Activated effector memory CD4-positive, alpha-beta T cell treated with anti-CD3 and anti-CD28 coated beads, Interleukin-2, amount 50 U/mL, for 16 hours (primary cell): ENCODE results near the gene ZNF324.
"Not testable (repeated sequence)": the region's sequence is repeated elsewhere in the genome, so short reads cannot be mapped to it uniquely, and the experiment has no call there.

Experiments
- DNase-seq: peaks from one replicate; pipeline ENCODE4 v3.0.0-alpha.2; 2020

ZNF324 gene

DNA sequence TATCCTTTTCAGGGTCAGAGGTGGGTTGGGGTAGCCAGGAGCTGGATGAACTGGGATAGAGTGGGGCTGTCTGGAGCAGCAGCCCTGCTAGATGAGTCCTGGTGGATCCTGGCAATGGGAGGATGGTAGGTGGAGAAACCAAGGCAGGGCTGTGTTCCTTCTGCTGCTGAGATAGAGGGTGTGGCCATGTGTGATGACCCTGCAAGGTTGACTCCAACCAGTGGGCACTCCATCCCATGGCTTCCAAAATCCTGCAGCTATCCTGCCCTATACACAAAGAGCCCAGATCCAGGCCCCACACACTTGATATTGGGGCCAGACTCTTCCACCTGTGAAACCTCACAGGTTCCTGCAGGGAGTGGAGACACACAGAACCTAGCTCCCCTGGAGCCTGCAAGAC is 6.9 kb downstream of the ZNF324 start:
- no peak for DNase-seq

DNA sequence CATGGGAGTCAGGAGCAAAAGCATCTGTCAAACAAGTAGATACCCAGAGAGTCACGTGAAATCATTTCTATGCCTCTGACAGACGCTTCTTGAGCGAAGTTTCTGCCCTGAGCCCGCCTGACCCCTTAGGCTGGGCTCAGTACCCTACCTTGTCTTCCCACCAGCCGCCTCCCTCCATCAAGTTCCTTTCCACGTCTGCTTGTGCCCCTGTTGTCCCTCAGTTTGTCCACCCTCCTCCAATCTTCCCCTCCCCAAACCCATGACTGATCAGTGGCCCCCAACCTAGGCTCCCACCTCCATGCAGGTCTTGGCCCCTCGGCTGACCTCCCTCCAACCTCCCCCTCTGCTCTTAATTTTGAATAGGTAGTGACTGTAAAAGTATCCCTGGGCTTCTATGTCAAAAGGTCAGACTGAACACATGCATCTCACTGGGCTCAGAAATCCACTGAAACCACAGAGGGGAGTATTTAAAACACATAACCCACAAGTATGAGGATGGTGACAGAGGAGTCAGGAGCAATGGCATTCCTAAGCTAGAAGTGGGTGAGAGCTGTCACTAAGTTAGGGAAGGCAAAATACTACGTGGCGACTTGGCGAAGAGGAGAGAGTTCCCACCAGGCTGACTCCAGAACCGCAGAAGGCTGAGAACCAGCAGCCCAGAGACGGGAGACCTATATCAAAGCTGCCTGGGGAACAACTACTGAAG is 7.6 kb downstream of the ZNF324 start:
- DNase-seq = no peak

DNA sequence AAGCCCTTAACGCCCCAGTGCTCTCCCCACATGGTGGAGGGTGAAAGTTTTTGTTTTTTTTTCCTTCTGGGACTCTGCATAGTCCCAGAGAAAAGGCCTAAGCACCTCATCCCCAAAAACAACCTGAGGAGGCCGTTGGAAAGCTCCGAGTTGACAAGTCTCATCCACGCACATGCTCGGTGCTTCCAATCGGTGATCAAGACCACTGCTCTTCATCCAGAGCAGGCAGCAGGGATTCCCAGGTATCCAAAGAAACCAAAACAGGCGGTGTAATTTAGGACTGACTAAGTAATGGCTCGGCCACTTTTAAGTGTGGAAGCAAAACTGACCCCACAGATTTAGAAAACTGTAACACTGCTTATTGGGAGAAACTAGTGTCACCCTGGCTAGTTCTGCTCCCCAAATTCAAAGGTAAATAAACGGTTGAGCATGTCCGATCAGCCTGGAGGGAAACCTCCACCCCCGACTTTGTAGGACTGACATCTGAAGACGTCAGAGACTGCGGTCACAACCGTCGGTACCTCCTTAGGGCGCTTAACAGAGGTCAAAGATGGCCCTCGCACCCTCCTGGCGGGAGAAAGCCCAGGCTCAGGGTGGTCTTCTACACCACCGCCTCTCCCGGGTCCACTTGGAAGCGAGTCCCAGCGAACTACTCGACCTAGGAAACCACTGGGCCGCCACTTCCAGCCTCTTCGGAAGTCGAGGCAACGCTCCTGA is 8.3 kb downstream of the ZNF324 start:
- DNase-seq = no peak

DNA sequence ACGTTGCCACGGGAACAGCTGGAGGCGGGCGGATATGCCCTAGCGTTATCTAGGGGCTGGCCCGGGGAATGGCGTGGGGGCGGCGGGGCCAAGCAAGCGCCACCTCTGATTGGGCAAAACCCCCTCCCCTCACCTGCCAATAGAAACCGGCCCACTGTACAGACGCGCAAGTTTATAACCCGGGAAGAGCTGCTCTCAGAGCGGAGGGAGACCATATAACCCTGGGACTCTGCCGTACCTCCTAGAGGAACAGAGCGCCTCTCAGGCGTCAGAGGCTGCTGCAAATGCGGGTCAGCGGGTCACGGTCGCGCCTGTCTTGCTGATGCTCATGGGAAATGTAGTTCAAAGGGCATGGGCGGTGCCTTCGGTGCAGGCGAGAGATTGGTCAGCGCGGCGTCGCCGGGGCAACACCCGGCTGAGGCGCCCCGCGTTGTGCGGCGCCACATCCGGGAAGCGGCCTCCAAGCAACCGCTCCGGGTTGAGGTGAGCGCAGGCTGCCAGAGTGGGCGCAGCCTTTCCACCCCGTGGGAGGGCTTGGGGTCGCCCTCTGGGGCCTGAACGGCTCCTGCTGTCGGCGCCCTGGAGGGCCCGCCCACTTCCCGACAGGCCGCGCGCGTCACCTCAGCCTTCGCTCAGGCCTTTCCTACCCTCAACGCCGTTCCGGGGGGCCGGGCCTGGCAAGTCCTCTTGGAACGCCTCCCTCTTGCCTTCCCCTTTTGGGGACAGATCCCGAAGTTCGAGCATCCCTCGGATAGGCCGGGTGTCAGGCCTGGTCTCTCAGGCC is 9.0 kb downstream of the ZNF324 start, which contains the start of gene ZNF446:
TSS of gene ZNF446 (plus strand) at position 639 of the 784 bp plus-strand sequence. CDS start 867 bp downstream, outside the sequence.
- DNase-seq = peak; percentile 98

DNA sequence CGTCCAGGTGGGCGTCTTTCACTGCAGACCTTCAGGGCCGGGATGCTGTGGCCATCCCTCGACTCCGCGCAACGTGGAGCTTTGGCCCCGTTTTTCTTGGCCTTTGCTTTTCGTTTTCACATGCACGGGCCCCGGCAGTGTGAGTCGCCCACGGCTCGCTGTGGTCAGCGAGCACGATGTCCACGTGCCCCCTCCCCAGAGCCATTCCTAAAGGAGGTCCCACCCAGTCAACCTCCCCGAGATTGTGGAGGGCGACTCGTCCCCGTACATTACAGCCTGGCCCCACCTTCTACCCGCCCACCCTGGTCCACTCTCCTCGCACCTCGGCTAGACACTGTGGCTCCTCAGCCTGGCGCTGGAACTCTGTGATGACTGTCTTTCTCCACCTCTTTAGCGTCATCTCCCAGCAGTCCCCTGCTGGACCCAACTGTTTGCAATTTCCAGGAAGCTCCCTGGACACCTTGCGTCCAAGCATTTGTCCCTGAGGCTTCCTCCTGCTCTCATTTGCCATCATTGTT is 9.7 kb downstream of the ZNF324 start:
- no peak for DNase-seq

DNA sequence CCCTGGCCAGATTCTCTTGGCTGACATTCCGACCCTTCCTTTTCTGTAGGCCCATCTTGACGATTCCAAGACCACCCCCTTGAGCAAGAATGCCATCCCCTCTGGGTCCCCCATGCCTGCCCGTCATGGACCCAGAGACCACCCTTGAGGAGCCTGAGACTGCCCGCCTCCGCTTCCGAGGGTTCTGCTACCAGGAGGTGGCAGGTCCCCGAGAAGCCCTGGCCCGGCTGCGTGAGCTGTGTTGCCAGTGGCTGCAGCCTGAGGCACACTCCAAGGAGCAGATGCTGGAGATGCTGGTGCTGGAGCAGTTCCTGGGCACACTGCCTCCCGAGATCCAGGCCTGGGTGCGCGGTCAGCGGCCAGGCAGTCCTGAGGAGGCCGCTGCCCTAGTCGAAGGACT is 10.2 kb downstream of the ZNF324 start:
- DNase-seq = no peak

DNA sequence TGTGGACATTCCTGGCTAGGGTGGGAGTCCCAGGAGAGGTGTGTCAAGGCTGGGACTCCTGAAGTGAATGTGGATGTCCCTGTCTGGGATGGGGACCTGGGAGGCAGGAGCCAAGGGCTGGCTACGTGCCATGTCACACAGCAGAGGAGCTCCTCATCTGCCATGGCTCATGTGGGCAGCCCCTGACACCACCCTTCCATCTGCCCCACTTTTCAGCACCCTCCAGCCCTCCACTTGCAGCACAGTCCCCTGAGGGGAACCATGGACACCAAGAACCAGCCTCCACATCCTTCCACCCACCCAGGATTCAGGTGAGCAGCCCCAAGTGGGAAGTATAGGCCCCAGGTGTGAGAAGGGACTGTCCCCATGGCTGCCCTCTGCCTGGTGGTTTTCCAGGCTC is 11.0 kb downstream of the ZNF324 start:
- no peak for DNase-seq

DNA sequence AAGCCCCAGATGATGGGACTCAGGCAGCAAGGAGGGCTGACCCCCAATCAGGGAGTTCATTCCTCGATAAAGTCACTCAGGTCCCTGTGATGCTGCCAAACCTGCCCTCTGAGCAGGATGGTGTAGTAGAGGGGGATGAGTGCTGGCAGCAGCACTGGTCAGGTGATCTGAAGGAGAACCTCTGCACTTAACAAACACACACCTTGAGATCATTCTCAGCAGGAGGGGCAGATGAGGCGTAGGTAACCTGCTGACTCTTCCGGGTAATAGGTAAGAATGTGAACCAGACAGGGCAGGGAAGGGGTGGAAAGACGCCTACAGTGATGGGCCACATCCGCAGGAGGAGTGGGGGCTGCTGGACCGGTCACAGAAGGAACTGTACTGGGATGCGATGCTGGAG is 12.4 kb downstream of the ZNF324 start:
- DNase-seq = no peak

DNA sequence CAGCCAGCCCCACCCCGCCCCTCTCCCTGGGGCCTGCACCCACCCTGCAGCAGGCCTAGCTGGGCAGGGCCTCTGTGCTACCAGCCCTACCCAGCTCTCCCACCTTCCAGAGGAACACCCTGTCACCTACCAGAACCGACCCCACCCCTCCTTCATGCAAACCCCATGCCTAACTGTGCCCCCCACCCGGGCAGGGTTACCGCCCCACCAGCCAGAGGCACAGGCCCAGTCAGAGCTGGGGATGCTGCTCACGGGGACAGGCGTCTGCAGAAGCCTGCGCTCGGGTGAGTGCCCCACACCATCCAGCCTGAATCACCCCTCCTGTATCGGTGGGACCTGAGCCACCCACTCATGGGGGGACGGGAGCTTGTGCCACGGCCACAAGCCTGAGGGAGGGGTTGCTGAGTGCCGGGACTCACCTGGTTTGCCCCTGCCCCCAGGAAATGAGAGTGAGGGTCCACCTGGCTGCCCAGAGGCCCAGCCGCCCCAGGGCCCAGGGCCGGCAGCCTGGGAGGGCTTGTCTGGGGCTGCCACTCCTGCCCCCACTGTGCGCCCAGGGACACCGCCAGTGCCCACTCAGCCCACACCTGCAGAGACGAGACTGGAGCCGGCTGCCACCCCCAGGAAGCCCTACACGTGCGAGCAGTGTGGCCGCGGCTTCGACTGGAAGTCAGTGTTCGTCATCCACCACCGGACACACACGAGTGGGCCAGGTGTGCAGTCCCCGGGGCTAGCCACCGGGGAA is 13.0 kb downstream of the ZNF324 start:
- DNase-seq = no peak

DNA sequence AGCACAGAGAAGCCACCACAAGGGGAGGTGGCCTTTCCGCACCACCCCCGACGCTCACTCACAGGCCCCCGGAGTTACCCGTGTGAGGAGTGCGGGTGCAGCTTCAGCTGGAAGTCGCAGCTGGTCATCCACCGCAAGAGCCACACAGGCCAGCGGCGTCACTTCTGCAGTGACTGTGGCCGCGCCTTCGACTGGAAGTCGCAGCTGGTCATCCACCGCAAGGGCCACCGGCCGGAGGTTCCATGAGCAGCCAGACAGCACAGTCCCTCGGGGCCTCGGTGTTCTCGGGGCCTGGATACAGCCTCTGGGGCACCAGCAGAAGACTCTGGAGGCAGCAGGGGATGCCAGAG is 13.6 kb downstream of the ZNF324 start:
- DNase-seq = no peak

DNA sequence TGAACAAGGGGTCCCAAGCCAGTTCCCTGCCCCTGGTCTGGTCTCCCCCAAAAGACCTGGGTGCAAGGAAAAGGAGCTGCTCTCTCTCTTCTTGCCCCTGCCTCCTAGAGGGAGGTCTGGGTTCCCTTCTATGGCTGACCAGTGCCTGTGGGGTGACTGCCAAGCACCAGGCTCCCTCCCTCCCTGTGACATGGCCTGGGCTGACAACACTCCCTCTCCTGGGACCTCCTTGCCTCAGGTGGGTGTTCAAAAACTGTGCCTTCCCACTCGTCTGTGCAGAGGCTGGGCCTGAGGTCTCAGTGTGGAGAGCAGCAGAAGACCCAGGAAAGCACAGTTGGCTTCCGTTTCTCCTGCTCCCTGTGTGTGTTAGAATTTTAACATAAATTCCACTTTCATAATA is 14.0 kb downstream of the ZNF324 start:
- no peak for DNase-seq

DNA sequence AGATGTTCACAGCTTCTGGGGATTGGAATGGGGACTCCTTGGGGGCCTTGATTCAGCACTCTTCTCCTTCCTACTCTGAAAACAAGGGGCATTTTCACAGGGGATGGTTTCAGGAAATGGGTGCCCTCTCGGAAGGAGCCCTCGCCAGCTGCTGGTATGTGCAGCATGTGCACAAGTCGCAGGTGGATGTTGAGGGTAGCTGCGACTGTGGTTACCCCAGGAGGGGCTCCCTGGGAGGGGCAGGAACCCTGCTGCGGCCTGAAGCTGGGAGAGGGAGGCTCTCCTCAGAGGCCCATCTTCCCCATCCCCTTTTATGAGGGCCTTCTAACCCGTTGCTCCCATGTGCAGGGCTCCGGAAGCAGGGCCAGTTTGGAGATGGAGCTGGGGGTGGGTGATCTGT is 15.5 kb downstream of the ZNF324 start:
- DNase-seq = no peak

DNA sequence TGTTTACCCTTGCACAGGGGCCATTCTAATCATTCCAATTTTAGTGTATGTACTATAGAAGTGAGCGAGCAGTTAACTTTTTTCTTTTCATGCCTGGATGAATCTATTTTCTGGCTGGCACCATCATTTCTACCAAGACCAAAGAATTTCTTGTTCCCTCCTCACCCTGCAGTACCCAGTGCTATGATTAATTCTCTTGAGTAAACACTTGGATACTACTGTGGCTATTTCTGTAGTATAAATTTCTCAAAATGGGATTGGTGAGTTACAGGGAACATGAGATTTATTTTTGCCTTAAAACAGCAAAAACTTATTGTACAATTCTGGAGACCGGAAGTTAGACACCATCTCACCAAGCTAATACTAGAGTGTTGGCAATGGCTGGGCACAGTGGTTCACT is 16.9 kb downstream of the ZNF324 start:
- DNase-seq = no peak

DNA sequence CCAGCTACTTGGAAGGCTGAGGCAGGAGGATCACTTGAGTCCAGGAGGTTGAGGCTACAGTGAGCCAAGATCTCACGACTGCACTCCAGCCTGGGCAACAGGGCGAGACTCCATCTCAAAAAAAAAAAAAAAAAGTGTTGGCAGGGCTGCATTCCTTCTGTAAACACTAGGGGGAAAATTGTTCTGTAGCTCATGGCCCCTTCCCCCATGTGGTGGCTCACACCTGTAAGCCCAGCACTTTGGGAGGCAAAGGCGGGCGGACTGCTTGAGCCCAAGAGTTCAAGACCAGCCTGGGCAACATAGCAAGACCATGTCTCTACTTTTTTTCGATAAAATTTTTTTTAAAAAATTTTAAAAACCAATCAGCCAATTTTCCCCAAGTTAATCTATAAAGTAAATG is 17.5 kb downstream of the ZNF324 start:
- not testable (repeated sequence) for DNase-seq

DNA sequence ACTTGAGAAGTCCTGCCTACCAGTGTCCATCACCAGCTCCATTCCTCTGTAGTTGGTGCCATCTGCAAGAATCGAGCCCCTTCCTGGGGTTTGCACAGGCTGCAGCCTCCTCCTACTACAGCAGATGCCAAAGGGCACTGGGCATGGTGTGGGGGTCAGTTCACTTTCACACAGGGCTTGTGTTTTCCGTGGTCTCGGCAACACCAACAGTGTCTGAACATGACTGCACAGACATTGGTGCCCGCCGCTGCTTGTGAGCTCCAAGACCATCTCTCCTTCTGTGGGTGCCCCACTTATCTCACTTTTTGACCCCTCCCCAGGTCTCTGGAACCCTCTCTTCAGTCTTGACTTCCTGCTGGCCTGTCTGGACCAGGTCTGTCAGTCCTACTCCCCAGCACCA is 24.5 kb downstream of the ZNF324 start:
- no peak for DNase-seq

DNA sequence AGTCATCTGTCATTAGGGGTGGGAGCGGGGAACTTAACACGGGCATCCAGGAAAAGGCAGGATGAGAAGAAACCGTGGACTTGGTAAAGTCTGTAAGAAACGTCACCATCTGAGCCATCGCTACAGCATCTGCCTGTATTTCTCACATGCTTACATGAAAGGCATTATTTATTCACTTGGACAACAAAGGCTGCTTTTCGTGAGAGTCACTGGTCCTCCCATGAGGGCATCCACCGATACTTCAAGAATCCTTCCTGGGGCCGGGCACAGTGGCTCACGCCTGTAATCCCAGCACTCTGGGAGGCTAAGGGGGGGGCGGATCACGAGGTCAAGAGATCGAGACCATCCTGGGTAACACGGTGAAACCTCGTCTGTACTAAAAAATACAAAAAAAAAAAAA is 25.4 kb downstream of the ZNF324 start:
- DNase-seq = no peak

DNA sequence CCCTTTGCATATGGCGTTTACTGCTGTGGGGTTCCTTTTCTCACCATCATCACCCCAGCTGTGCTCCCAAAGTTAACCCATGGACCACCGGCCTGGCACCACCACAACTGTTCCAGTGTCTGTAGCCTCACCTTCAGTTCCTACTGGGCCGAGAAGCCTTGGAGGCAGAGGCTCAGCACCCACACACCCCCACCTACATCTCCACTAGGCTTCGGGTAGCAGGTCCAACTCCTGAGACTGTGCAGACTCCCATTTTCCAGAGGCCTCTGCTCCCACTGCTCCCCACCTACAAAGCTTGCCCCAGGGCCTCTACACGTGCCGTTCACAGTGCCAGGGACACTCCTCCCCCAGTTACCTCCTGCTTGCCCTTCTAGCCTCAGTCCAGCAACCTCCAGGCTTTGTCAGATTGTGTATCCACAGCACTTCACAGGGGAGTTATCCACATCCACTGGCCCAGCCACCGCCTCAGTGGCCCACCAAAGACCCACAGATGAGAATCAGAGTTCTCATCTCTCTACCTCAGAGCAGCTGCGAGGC is 30.8 kb downstream of the ZNF324 start:
- DNase-seq = no peak

DNA sequence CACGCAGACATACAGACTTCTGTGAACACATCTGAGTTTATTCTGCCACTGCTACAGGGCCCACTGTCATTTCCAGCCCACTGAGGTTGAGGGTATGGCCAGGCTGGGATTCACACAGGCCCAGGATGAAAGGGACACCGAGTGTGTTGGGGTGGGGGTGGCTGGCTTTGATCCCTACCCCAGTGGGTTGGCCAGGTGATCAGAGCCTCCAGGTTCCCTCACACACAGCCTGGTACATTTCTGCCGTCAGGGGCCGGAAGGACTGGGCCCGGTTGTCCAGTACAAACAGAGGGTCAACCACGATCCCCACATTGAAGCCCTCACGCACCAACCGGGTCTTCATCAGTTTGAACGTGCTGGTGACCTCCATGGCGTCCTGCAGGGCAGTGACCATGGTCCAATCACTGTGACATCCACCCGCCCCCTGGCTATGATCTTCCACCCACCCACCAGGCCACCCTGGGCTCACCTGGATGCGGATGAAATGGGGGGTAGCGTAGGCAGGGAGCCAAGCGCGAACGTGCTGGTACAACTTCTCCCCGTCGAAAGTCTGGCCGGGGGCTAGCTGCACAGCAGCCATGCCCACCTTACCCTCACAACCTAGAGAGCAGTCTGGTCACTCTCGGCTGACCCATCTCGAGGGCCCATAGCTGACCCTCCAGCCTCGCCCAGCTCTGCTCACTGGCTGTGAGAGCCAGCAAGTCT is 31.6 kb downstream of the ZNF324 start:
- no peak for DNase-seq

DNA sequence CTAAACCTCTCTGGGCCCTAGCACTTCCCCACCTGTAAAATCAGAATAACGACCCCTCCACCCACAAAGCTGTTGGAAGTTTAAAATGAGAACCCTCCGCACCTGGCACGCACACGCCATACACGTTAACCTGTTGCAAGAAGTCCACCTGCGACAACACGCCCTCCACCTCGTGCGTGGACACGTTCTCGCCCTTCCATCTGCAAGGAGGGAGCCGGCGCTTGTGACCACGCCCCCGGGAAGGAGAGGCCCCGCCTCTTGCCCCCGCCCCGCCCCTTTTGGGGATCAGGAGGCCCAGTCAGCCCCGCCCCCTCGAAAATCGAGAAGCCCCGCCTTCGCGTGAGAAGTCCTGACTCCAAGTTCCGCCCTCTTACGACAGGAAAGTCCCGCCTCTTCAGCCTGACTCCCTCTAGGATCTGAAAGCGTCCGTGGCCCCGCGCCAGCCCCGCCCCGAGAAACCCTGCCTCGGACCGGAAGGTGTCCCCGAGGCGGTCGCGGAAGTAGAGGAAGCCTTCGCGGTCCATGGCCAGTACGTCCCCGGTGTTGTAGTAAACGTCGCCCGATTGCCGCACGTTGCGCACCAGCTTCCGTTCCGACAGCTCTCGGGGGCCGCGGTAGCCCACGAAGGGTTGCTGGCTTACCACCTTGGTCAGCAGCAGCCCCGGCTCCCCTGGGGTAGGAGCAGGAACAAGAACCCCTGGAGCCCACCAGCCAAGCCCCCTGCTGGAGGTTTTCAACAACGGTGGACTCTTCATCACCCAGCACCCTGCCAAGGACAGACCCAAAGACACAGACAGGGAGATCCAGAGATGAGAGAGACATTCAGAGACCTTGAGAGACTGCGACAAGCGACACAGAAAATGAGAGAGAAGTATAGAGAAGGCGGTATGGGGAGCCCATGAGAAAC is 32.4 kb downstream of the ZNF324 start:
- DNase-seq = peak; percentile 98

DNA sequence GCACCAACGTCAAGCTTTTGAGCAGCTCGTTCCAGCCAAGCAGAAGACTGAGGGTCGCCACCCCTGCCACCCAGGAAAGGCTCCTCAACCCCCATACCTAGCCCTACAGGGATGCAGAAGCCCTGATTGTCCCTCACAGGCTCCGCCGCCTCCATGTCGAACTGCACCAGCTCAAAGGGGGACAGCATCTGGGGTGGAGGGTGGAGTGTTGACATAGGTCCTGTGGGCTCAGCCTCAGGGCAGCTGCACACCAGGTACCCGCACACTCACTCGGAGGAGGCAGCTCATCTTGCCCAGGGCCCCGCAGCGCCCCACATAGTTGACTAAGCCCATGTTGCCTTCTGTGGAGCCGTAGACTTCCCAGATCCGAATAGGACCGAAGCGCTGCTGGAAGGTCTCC is 33.4 kb downstream of the ZNF324 start:
- DNase-seq = no peak
